Measurements from ENCODE around the gene ZSWIM6. TPM values are rescaled to one million over a fixed set of nuclear protein-coding genes. Genes with fewer than 3 reads are reported as not detected.

Gene ZSWIM6
- polyA plus RNA-seq, 3 donors, result 1.7 to 33.5 (median 2.7) TPM

GRCh38 chr5:61461417-61461816 lies 129.4 kb downstream of the ZSWIM6 start:
- H3K27me3 Mint-ChIP-seq (ENCODE audit: low read depth in 3 of 3), result no peaks in the 10 kb centered on the region
- no peak overlapping the region for H2AFZ ChIP-seq (ENCODE audit: insufficient read depth, low read depth, low read length, poor library complexity, severe bottlenecking)
- H3K4me1 ChIP-seq (ENCODE audit: control insufficient read depth in 1 of 2, insufficient read depth in 2 of 2, low read length in 2 of 2), result no peaks in the 10 kb centered on the region
- H3K79me2 ChIP-seq (ENCODE audit: insufficient read depth, low read length), result peaks cover 92% of the 10 kb centered on the region
- H3K27me3 ChIP-seq (ENCODE audit: control insufficient read depth in 2 of 2, insufficient read depth in 2 of 2, low read length in 2 of 2), result no peaks in the 10 kb centered on the region
- TF ChIP-seq CTCF (IDR thresholded peaks at IDR 0.05), result no peak
- no peak overlapping the region for H3K4me3 ChIP-seq (replicated peaks in 1 of 3; ENCODE audit: low read depth in 2 of 3, low read length in 3 of 3)
- intact Hi-C loops (cut with micrococcal nuclease), result no loop called here
- peaks cover 0 to 4% of the 10 kb centered on the region in 2 donors for H3K36me3 ChIP-seq (replicated peaks in 1 of 2; ENCODE audit: control insufficient read depth in 1 of 2, insufficient read depth in 2 of 2, low read length in 2 of 2)
- no peaks in the 10 kb centered on the region for H3K9me3 ChIP-seq (replicated peaks in 1 of 2; ENCODE audit: control insufficient read depth in 1 of 2, insufficient read depth in 1 of 2, low read length in 2 of 2)
- peaks cover 23% of the 10 kb centered on the region for H3K4me1 Mint-ChIP-seq
- no peak overlapping the region for H3K4me2 ChIP-seq (replicated peaks; ENCODE audit: extremely low read depth, low read length, poor library complexity, severe bottlenecking)
- H3K9me3 Mint-ChIP-seq, result no peaks in the 10 kb centered on the region
- H3K27ac ChIP-seq (ENCODE audit: low read depth in 1 of 2, low read length in 2 of 2), result no peak overlapping the region
- H3K36me3 Mint-ChIP-seq, result peaks cover 0 to 7% of the 10 kb centered on the region in 2 donors
- no peak overlapping the region for H3K9ac ChIP-seq (ENCODE audit: insufficient read depth, low read length, poor library complexity, severe bottlenecking)
- WGBS (ENCODE audit: insufficient coverage), result 80% methylated on average over 1 of the region's 1 CpG
- no peak for DNase-seq
- H3K4me3 Mint-ChIP-seq, result no peak overlapping the region
- peak overlapping the region in 1 of 7 donors; percentile 68 for H3K27ac Mint-ChIP-seq
- peaks cover 100% of the 10 kb centered on the region for H4K20me1 ChIP-seq (ENCODE audit: insufficient read depth, low read length)

- Mint-ChIP-seq H3K9me3 (no peaks in the 10 kb centered on the region), H3K27me3 (ENCODE audit: low read depth in 3 of 3) (no peaks in the 10 kb centered on the region), H3K27ac (no peak overlapping the region), H3K4me1 (peaks cover 22% of the 10 kb centered on the region), H3K36me3 (peaks cover 0 to 7% of the 10 kb centered on the region in 2 donors), H3K4me3 (no peak overlapping the region)
- no peak overlapping the region for H2AFZ ChIP-seq (ENCODE audit: insufficient read depth, low read depth, low read length, poor library complexity, severe bottlenecking)
- no peaks in the 10 kb centered on the region for H3K9me3 ChIP-seq (replicated peaks in 1 of 2; ENCODE audit: control insufficient read depth in 1 of 2, insufficient read depth in 1 of 2, low read length in 2 of 2)
- no peak overlapping the region for H3K9ac ChIP-seq (ENCODE audit: insufficient read depth, low read length, poor library complexity, severe bottlenecking)
- no peak overlapping the region for H3K4me3 ChIP-seq (replicated peaks in 1 of 3; ENCODE audit: low read depth in 2 of 3, low read length in 3 of 3)
- H4K20me1 ChIP-seq (ENCODE audit: insufficient read depth, low read length), result peaks cover 100% of the 10 kb centered on the region
- no peak overlapping the region for H3K4me2 ChIP-seq (replicated peaks; ENCODE audit: extremely low read depth, low read length, poor library complexity, severe bottlenecking)
- WGBS (ENCODE audit: insufficient coverage), result no CpG with 5 or more reads among the region's 1 CpG
- no peak for DNase-seq
- H3K4me1 ChIP-seq (ENCODE audit: control insufficient read depth in 1 of 2, insufficient read depth in 2 of 2, low read length in 2 of 2), result no peaks in the 10 kb centered on the region
- intact Hi-C loops (cut with micrococcal nuclease), result no loop called here
- TF ChIP-seq CTCF (IDR thresholded peaks at IDR 0.05), result no peak
- peaks cover 0 to 4% of the 10 kb centered on the region in 2 donors for H3K36me3 ChIP-seq (replicated peaks in 1 of 2; ENCODE audit: control insufficient read depth in 1 of 2, insufficient read depth in 2 of 2, low read length in 2 of 2)
- H3K27me3 ChIP-seq (ENCODE audit: control insufficient read depth in 2 of 2, insufficient read depth in 2 of 2, low read length in 2 of 2), result no peaks in the 10 kb centered on the region
- no peak overlapping the region for H3K27ac ChIP-seq (ENCODE audit: low read depth in 1 of 2, low read length in 2 of 2)
- H3K79me2 ChIP-seq (ENCODE audit: insufficient read depth, low read length), result peaks cover 95% of the 10 kb centered on the region
Observed at GRCh38 chr5:61461926-61462325, 129.9 kb downstream of the ZSWIM6 start.
